Activated CD8-positive, alpha-beta T cell treated with anti-CD3 and anti-CD28 coated beads for 36 hours (primary cell): Measurements from ENCODE around the gene COL15A1. TPM values are rescaled to one million over a fixed set of nuclear protein-coding genes. Genes with fewer than 3 reads are reported as not detected.

Source experiments
- ATAC-seq: fragments of 200-7000 bp; cut with Tn5 transposase; one replicate; pipeline ENCODE4 v1.10.0; 2021; ENCODE audit warnings: mild to moderate bottlenecking, moderate library complexity
- CTCF ChIA-PET: fragments of 350-600 bp; sonication (Branson Sonifier 250); formaldehyde crosslinking; loops from one replicate; lab custom pipeline; 2021; ENCODE audit warnings: antibody characterized with exemption; lab: Charles Lee
- POLR2A ChIA-PET: fragments of 350-600 bp; sonication (Branson Sonifier 250); formaldehyde crosslinking; loops from one replicate; lab custom pipeline; 2021; ENCODE audit warnings: antibody characterized with exemption; lab: Charles Lee
- DNase-seq: peaks from one replicate; pipeline ENCODE4 v3.0.0-alpha.2; 2020
- H3K27ac Mint-ChIP-seq: one replicate; pipeline ENCODE4 v1.8.0; 2021; ENCODE audit warnings: mild to moderate bottlenecking, mixed read lengths
- H3K27me3 Mint-ChIP-seq: one replicate; pipeline ENCODE4 v1.8.0; 2021; ENCODE audit warnings: mixed read lengths
- H3K36me3 Mint-ChIP-seq: one replicate; pipeline ENCODE4 v1.8.0; 2021; ENCODE audit warnings: low read depth, mixed read lengths
- H3K4me1 Mint-ChIP-seq: one replicate; pipeline ENCODE4 v1.8.0; 2021; ENCODE audit warnings: low read depth, mixed read lengths
- H3K4me3 Mint-ChIP-seq: one replicate; pipeline ENCODE4 v1.8.0; 2021; ENCODE audit warnings: mild to moderate bottlenecking, moderate library complexity, mixed read lengths
- H3K9me3 Mint-ChIP-seq: one replicate; pipeline ENCODE4 v1.8.0; 2021; ENCODE audit warnings: mixed read lengths
- CTCF ChIP-seq: fragments of 200-600 bp; IDR thresholded peaks from one replicate; pipeline ENCODE4 v1.8.0; 2022; ENCODE audit warnings: antibody characterized with exemption, mild to moderate bottlenecking
- intact Hi-C: fragments of 100-400 bp; cut with micrococcal nuclease; formaldehyde crosslinking; loops from one replicate; pipeline ENCODE4 v1.10.0; 2022
- total RNA-seq, 2 experiments: library from RNA; stranded (reverse); gene quantifications; one replicate each; pipeline ENCODE4 v1.2.3, GENCODE V29; 2021

Gene COL15A1
- total RNA-seq, 2 experiments from 2014 or later: 0.07 TPM; not detected in 1

- Mint-ChIP-seq H3K27me3 (peaks cover 1% of the 10 kb centered on the region), H3K4me3 (no peak overlapping the region), H3K27ac (no peak overlapping the region), H3K36me3 (no peaks in the 10 kb centered on the region), H3K4me1 (peaks cover 16% of the 10 kb centered on the region), H3K9me3 (no peaks in the 10 kb centered on the region)
- peak; percentile 94 for TF ChIP-seq CTCF
- CTCF ChIA-PET: interaction anchor here (0.7 to 14.7 kb wide), 36 partner anchors 9 to 191 kb away, joined by 3 to 258 read pairs (median 5); partner anchors contain the start of genes GALNT12 and TGFBR1
- intact Hi-C loops: no loop called here
- ATAC-seq: peak; percentile 74
- DNase-seq: peak; percentile 76
- POLR2A ChIA-PET: interaction anchor here (0.6 kb wide), 1 partner anchor 152 kb away, joined by 3 read pairs; no protein-coding TSS in a partner anchor
These were observed 54.9 kb downstream of the COL15A1 start for GRCh38 chr9:98998441-98999151.

- intact Hi-C loops: no loop called here
- H3K9me3 Mint-ChIP-seq: no peaks in the 10 kb centered on the region
- H3K4me1 Mint-ChIP-seq: peaks cover 13% of the 10 kb centered on the region
- DNase-seq (no peak), ATAC-seq (no peak)
- peaks cover 1% of the 10 kb centered on the region for H3K27me3 Mint-ChIP-seq
- ChIA-PET POLR2A (no interaction called here), CTCF (interaction anchor here (0.6 to 14.7 kb wide), 27 partner anchors 9 to 192 kb away, joined by 3 to 258 read pairs (median 5); partner anchors contain the start of genes GALNT12 and TGFBR1)
- H3K36me3 Mint-ChIP-seq: no peaks in the 10 kb centered on the region
- TF ChIP-seq CTCF: peak; percentile 46
- H3K27ac Mint-ChIP-seq: no peak overlapping the region
- H3K4me3 Mint-ChIP-seq: no peak overlapping the region
These were observed 55.4 kb downstream of the COL15A1 start for GRCh38 chr9:98999152-98999525.

- ATAC-seq: peak; percentile 75
- peaks cover 1% of the 10 kb centered on the region for H3K27me3 Mint-ChIP-seq
- POLR2A ChIA-PET: interaction anchor here (0.6 to 1.1 kb wide), 2 partner anchors 137 to 138 kb away, joined by 3 to 5 read pairs; no protein-coding TSS in a partner anchor
These were observed 57.0 kb downstream of the COL15A1 start for GRCh38 chr9:99000476-99001395.

GRCh38 chr9:99001892-99002291 is 58.2 kb downstream of the COL15A1 start:
- no peak for TF ChIP-seq CTCF
- H3K27ac Mint-ChIP-seq: no peak overlapping the region
- DNase-seq (no peak), ATAC-seq (no peak)
- no peaks in the 10 kb centered on the region for H3K27me3 Mint-ChIP-seq
- CTCF ChIA-PET: interaction anchor here (0.8 to 14.7 kb wide), 13 partner anchors 13 to 161 kb away, joined by 3 to 258 read pairs (median 5); no protein-coding TSS in a partner anchor
- no peak overlapping the region for H3K4me3 Mint-ChIP-seq
- H3K36me3 Mint-ChIP-seq: no peaks in the 10 kb centered on the region
- no peaks in the 10 kb centered on the region for H3K9me3 Mint-ChIP-seq
- intact Hi-C loops: loop anchor here (5.0 kb wide), 1 partner anchor 155 kb away; no protein-coding TSS in a partner anchor
- H3K4me1 Mint-ChIP-seq: peaks cover 13% of the 10 kb centered on the region
- POLR2A ChIA-PET: interaction anchor here (0.6 to 1.1 kb wide), 3 partner anchors 10 to 137 kb away, joined by 3 to 5 read pairs (median 4); no protein-coding TSS in a partner anchor

More at GRCh38 chr9:99000476-99001395, 57.0 kb downstream of the COL15A1 start:
- Mint-ChIP-seq H3K9me3 (no peaks in the 10 kb centered on the region), H3K27ac (no peak overlapping the region), H3K4me3 (no peak overlapping the region), H3K4me1 (peaks cover 13% of the 10 kb centered on the region), H3K36me3 (no peaks in the 10 kb centered on the region)
- intact Hi-C loops: loop anchor here (1.0 to 5.0 kb wide), 2 partner anchors 140 to 153 kb away; no protein-coding TSS in a partner anchor
- DNase-seq: peak; percentile 79
- TF ChIP-seq CTCF: peak; percentile 83
- CTCF ChIA-PET: interaction anchor here (0.6 to 14.7 kb wide), 26 partner anchors 9 to 194 kb away, joined by 3 to 258 read pairs (median 4); no protein-coding TSS in a partner anchor
